Adrenal gland (tissue), 5 donors: Measurements from ENCODE around the gene UQCC5.

Source experiments
- CTCF ChIP-seq, 6 experiments: fragments of 450-650 bp in 4 of 6; fragments of 200-600 bp in 2 of 6; sonication (generic) in 1 of 6; IDR thresholded peaks; 1 replicate in 5 of 6; 2 replicates in 1 of 6; pipeline versions ENCODE4 v1.5.1 to v1.8.0; 2016 to 2021; ENCODE audit warnings: antibody characterized with exemption in 6 of 6, mild to moderate bottlenecking in 2 of 6, moderate library complexity in 1 of 6
- POLR2A ChIP-seq, 2 donors: fragments of 450-650 bp; IDR thresholded peaks; one replicate each; pipeline ENCODE4 v1.6.1; 2017; ENCODE audit warnings: antibody characterized with exemption in 2 of 2, mild to moderate bottlenecking in 2 of 2, moderate library complexity in 1 of 2
- donor health status: DM: no; HTN: no; CAD: no.

- TF ChIP-seq CTCF (IDR thresholded peaks at IDR 0.05), result no peak
- no peak for TF ChIP-seq POLR2A (IDR thresholded peaks at IDR 0.05)
These were observed 43.0 kb upstream of the UQCC5 start for GRCh38 chr3:52493232-52494017.
